ENCODE measurements around the gene RGS12.
A peak's percentile ranks its signal among the peaks of the same experiment; 100 is the strongest.

RGS12 gene, protein sequence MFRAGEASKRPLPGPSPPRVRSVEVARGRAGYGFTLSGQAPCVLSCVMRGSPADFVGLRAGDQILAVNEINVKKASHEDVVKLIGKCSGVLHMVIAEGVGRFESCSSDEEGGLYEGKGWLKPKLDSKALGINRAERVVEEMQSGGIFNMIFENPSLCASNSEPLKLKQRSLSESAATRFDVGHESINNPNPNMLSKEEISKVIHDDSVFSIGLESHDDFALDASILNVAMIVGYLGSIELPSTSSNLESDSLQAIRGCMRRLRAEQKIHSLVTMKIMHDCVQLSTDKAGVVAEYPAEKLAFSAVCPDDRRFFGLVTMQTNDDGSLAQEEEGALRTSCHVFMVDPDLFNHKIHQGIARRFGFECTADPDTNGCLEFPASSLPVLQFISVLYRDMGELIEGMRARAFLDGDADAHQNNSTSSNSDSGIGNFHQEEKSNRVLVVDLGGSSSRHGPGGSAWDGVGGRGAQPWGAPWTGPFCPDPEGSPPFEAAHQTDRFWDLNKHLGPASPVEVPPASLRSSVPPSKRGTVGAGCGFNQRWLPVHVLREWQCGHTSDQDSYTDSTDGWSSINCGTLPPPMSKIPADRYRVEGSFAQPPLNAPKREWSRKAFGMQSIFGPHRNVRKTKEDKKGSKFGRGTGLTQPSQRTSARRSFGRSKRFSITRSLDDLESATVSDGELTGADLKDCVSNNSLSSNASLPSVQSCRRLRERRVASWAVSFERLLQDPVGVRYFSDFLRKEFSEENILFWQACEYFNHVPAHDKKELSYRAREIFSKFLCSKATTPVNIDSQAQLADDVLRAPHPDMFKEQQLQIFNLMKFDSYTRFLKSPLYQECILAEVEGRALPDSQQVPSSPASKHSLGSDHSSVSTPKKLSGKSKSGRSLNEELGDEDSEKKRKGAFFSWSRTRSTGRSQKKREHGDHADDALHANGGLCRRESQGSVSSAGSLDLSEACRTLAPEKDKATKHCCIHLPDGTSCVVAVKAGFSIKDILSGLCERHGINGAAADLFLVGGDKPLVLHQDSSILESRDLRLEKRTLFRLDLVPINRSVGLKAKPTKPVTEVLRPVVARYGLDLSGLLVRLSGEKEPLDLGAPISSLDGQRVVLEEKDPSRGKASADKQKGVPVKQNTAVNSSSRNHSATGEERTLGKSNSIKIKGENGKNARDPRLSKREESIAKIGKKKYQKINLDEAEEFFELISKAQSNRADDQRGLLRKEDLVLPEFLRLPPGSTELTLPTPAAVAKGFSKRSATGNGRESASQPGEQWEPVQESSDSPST (N-terminal part only)

DNA sequence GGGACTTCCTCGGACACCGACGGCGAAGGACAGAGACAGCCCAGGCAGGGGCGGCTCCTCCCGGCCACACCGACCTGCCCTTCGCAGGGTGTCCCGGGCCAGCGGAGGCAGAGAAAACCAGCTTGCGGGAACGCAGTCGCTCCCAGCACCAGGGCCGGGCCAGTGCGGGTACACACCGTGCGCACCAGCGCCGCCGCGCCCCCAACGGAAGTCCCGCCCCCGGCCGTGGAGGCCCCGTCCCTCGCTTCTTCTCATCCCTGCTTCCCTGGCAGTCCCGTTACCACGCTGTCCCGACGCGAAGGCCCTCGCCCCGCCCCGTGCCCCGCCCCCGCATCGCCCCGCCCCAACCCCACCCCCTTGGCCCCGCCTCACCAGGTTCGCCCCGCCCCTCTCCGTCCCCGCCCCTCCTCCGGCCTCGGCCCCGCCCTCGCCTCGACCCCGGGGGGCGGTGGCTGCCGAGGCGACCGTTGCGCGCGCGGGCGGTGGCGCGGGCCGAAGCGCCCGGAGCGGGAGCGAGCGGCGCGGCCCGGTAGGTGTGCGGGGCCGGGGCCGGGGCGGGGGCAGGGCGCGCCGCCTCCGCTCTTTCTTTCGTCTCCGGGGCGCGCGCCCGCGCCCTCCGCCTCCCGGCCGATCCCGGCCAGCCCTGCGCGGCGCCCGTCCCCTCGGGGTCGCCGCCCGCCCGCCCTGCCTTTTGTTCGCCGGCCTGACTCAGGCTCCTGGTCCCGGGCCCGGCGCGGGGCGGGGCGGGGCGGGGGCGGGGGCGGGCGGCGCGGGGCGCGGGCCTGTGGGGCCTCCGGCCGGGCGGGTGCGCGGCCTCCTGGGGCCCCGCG, at the start of gene RGS12:
Gene RGS12, plus strand, starts transcription at position 451 of the 830 bp plus-strand sequence. CDS start 23,150 bp downstream, outside the sequence.
- DNase-seq (ENCODE audit: low spot score), result peak; percentile 92

DNA sequence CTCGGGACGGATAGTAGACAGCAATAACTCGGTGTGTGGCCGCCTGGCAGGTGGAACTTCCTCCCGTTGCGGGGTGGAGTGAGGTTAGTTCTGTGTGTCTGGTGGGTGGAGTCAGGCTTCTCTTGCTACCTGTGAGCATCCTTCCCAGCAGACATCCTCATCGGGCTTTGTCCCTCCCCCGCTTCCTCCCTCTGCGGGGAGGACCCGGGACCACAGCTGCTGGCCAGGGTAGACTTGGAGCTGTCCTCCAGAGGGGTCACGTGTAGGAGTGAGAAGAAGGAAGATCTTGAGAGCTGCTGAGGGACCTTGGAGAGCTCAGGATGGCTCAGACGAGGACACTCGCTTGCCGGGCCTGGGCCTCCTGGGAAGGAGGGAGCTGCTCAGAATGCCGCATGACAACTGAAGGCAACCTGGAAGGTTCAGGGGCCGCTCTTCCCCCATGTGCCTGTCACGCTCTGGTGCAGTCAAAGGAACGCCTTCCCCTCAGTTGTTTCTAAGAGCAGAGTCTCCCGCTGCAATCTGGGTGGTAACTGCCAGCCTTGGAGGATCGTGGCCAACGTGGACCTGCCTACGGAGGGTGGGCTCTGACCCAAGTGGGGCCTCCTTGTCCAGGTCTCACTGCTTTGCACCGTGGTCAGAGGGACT, 49.6 kb upstream of the RGS12 start:
- no peak for DNase-seq (ENCODE audit: low spot score)

DNA sequence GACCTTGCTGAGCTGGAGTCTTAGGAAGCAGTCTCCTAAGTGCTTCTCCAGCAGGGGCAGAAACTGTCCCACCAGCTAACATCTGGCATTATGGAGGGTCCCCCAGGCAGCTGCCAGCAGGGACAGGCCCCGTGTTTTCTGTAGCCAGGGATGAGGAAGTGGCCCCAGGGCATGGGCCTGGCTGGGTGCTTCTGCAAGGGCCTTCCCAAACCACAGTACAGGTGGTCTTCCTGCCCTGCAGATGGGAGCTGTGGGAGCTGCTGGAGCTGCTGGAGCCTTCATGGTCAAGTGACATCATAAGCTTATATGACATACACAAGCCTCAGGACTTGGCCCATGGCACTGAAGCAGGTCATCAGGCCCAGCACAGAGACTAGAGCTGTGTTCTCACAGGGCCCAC, 48.8 kb upstream of the RGS12 start:
- DNase-seq (ENCODE audit: low spot score), result no peak

DNA sequence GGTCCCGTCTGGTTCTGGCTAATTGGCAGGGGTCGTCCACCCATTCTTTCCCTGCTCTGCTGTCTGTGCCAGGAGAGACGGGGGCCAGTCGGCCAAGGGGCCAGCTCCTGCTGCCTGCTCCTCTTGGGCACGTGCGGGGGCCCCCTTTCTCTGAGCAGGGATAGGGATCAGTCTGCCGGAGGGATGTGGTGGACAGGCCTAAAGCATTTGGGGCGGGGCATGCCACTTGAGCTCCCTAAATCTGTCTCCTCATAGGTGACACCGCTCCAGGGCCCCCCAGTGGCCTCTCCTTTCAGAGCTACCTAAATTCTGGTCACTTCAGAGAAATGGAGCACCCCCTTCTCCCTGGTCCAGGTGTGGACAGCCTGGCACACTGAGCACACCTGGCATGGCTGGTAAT, 48.1 kb upstream of the RGS12 start:
- no peak for DNase-seq (ENCODE audit: low spot score)

DNA sequence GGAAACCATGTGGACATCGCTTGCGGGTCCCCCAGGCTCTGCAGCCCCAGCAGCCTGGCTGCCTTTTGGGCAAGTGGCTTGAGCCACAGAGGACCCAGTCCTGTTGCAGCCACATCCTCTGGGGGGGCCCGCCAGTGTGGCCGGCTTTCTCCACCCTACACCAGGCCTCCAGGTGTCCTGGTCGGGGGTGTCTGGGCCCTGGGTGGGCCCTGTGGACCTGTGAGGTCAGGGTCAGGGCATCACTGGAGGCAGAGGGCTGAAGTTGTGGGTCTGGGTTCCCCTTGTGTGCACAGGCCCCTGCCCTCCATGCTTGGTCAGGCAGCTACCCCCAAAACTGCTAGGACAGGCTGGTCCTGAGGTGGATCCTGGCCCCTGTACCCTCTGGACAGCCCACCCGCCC, 47.1 kb upstream of the RGS12 start:
- no peak for DNase-seq (ENCODE audit: low spot score)

DNA sequence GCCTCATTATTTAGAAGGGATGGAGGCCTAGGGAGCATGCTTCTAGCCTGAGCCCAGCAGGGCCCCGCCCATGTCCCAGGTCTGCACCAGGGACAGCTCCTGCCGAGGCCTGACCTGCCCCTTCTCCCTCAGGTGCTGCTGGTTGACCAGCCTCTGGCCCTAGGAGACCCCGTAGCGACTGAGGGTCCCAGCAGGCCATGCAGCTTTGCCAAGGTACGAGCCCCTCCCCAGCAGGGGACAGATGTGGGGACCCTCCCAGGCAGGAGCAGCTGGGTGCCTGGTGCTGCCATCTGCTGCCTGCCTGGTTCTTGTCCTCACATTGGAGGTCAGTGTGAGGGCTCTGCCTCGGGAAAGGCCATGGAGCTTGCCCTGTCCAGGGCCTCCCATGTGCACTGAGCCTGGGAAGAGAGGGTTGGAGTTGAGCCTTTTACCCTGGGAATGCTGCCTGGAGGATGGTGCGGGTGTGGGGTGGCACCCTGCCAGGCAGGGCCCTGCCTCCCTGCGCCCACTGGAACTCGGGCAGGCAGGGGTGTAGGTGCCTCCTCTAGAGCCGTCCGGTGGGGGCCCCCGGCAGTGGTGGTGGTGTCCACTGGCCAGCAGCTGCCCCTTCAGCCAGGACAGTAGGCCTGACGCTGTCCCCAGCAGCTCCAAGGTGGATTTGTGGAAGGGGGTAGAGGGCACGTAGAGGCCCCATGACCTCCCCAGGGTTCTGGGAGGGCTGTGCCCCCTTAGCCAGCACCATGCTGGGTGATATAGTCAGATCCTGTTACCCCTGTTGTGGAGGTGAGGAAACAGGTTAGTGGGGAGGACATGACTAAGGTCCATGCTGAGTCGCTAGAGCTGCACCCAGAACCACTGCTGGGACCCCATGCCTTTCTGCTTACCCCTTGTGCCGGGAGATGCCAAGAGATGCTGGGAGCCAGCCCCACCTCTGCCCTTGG, 46.1 kb upstream of the RGS12 start:
- DNase-seq (ENCODE audit: low spot score), result no peak

DNA sequence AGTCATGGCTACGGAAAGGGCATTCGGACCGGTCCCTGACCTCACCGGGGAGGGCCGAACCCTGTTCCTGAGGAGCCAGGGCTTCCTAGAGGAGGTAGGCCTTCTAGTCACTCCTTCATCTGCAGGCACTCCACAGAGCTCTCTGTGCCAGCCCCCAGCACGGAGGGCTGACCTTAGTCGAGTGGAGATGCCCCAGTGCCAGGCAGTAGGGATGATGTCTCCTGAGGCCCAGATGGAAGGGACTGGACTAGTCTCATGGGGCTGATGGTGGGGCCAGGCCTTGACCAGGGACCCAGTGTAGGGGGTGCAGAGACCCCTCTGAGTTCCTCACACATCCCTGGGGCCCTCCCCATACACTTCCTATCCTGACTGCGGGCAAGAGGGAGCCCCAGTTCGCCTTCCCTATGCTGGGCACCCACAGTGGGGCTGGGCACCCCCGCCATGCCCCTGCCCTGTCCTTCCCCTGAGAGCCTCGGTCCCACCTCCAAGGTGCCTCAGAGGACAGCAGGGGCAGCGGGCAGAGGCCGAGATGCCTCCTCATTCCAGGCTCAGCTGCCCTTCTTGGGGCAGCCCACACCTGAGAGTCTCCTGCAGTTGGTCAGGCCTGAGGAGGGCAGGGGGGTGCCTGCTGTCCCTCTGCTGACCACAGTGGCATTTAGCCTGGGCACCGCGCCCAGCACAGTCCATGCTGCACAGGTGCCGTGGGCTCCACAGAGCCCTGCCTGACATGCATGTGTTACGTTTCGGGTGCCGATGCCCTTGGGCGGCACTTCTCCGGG, 45.2 kb upstream of the RGS12 start:
- no peak for DNase-seq (ENCODE audit: low spot score)

DNA sequence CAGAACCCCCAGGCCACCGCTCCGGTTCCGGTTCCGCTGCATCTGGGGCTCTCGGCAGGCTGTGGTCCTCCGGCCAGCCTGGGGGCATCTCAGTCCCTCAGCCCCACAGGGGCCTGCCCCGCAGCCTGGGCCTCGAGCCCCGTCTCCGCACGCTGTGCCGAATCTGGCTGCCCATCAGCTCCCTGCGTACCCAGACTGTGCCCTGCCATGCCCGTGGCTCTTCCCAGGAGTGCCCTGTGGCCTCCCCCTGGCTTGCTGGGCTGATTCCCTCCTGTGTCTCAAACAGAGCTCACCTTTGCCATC, 44.7 kb upstream of the RGS12 start:
- DNase-seq (ENCODE audit: low spot score), result no peak

DNA sequence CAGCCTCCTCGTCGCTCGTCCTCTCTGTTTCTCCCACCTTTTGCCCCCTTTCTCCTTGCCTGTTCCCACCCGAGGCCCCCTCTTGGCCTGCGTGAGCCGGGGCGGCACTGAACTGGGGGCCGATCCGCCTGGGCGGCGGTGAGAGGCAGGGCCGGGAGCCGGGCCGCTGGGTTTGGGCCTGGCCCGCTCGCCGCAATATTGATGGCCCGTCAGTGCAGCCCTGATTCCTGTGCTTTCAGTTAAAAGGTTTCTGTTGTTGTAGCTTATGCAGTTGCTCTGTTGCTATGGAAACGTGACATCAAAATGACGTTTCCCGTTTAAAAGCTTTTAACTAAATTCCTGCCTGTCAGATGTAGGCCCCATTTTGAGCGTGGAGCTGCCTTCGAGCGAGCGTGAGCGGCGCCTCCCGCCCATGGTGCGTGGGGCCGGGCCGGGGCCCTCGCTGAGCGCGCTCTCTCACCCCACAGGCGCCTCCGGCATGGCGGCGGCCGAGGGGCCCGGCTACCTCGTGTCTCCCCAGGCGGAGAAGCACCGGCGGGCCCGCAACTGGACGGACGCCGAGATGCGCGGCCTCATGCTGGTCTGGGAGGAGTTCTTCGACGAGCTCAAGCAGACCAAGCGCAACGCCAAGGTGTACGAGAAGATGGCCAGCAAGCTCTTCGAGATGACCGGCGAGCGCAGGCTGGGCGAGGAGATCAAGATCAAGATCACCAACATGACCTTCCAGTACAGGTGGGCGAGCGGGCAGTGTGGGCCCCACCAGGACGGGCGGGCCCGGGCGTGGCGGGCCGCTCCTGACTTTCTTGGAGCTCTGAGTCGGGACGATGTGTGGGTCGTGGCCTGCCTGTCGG, 43.8 kb upstream of the RGS12 start, which contains the start of gene MSANTD1:
Gene MSANTD1, plus strand, starts transcription at position 349 of the 851 bp plus-strand sequence. Its CDS starts 64 bp downstream, at position 413.
- DNase-seq (ENCODE audit: low spot score), result no peak

DNA sequence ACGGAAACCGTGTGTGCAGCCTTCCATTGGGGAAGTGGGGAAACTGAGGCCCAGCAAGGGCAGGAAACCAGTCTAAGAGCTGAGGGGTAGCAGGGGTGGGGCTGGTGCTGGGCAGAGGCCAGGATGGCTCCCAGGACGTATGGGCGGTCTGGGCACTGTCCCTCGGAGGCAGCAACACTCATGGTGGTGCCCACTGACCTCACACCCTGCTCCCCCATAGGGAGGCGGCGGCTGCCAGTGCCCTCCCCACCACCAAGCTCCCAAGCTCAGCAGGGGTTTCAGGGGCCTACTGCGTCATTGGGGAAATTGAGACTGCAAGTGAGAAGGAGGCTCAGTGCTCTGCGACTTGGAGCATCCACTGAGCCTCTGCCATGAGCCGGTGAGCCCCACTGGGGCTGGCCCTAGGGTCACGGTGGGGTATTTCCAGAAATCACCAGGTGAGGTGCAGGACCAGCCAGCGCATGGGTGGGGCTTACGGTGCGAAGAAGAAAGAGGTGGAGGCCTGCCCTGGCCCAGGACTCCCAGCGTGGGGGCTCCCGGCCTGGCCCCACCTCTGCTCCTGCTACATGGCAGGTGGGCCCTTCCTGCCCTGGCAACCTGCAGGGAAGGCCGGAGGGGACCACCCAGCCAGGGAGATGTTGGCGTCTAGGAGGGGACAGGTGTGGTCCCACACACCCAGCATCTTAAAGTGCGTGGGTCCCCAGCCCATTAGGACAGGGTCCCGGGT, 42.9 kb upstream of the RGS12 start:
- DNase-seq (ENCODE audit: low spot score), result no peak

DNA sequence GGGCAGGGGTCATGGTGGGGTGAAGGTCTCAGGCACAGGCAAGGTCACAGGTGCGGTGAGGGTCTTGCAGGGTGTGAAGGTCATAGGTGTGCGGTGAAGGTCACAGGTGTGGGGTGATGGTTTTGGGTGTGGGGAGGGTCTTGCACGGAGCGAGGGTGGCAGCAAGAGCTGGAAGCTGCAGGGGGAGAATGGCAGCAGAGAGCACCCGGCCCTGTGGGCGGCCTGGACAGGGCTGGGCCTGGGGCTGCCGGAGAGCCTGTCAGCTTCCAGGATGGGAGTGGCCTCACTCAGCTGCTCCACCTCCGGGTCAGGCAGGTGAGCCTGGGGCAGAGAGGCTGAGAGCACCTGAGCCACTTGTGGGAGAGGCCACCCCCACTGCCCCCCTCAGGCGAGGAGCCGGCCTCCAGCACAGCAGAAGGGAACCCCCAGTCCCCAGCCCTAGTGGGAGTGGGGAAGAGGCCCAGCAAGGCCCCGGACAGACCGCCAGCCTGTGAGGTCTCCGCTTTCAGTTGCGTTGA, 42.3 kb upstream of the RGS12 start:
- no peak for DNase-seq (ENCODE audit: low spot score)

DNA sequence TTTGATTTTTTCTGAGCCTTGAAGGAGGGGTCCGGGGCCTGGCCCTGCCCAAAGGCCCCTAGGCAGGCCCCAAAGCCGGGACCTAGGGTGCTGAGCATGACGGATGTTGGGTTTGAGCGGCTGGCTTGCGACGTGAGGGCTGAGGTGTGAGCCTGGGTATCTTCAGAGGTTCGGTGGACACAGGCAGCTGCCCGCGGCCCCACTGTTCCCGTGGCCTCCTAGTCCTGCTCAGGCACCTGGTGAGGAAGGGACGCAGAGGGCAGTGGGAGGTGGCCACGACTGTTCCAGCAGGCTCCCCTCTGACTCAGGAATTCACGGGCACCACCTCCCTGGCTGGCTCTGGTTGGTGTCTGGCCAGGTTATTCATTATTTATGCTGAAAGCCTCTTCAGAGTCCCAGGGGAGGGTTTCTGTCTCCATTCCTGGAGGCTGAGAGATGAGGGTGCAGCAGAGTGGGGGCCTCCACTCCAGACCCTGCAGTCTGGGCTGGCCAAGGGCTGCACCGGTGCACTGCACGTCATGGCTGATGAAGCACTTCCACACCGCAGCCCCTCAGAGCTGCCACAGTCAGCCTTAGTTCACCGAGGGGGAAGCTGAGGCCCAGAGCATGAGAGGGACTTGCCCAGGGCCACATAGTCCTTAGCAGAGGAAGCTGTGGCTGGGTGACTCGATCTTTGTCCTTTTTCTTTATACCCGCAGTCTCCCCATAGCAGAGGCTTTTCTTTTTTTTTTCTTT, 41.7 kb upstream of the RGS12 start:
- DNase-seq (ENCODE audit: low spot score), result no peak

DNA sequence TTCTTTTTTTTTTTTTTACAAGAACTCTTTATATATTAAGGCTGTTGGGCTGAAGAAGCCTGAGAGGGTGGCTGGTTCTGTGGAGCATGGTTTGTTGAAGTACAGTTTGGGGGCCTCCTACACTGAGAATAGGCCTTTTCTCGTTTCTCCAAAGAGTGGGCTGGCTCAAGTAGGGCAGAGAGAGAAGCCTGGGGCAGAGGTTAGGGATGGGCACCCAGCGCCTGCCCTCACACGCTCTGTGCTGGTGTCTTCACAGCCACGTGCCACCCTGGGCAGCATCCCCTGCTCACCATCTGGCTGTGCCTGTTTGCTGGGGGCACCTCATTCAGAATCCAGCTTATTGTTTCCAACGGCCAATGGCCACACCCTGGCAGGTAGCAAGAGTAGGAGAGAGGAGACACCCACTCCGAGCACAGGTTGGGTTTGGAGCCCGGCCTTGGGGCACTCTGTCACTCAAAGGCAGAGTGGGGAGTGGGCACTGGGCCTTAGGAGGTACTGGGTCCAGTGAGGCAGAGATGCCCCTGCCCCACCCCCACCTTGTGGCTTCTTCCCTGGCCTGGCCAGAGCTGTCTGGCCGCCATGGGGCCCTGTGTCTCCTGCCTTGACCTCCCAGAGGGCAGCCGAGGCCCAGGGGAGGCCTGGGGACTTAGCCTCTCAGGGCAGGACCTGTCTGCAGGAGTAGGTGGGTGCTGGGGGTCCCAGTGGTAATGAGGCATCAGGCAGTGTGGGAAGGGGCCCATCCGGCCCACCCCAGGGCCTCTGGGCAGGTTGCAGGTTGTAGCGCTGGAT, 40.9 kb upstream of the RGS12 start:
- no peak for DNase-seq (ENCODE audit: low spot score)

DNA sequence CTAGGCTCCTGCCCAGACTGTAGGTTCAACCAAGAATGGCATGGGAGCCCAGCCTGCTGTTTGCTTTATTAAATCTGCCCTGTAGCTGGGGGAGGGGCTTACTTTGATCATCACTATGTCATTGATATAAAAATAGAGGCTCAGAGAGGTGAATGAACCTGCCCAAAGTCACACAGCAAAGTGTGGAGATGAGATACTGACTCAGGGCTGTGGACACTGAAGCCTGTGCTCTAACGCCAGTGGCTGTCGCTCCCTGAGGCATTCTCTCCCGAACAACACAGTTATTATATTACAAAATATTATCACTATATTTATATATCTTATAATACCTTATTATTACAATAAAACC, 40.4 kb upstream of the RGS12 start:
- no peak for DNase-seq (ENCODE audit: low spot score)

DNA sequence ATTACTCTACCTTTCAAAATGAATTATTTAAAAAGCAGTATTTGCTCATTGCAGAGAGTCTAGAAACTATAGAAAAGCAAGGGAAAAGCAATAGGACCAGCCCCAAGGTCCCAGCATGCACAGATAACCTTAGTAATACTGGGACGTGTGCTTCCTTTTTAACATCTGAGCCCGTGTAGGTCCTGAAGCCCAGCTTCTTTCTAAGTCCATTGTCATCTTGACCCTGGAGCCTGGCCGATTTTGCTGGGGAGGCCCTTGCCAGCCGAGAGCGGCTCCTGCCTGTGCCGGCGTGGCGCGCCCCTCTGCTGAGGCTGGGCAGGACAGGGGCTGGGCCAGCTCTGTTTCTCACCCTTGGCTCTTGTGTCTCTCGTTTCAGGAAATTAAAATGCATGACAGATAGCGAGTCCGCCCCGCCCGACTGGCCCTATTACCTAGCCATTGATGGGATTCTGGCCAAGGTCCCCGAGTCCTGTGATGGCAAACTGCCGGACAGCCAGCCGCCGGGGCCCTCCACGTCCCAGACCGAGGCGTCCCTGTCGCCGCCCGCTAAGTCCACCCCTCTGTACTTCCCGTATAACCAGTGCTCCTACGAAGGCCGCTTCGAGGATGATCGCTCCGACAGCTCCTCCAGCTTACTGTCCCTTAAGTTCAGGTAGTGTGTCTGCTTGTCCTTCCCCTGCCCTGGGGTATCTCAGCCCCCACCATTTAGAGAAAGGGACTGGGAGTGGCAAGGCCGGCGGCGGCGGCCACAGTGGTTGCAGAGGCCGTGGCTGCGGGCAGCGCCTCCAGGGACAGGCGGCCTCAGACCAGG, 39.8 kb upstream of the RGS12 start:
- DNase-seq (ENCODE audit: low spot score), result no peak

Data from COLO829 (cell line).